BE2C (cell line): ENCODE measurements around the gene FAM72A.
"Not testable (repeated sequence)": the region's sequence is repeated elsewhere in the genome, so short reads cannot be mapped to it uniquely, and the experiment has no call there.

Experiments
- DNase-seq: peaks from one replicate; pipeline ENCODE4 v3.0.0-alpha.2; 2020
- H3K27me3 ChIP-seq: fragments of 250-450 bp; sonication (Bioruptor Pico); 2 replicates; pipeline ENCODE4 v1.5.1; 2020; ENCODE audit warnings: mild to moderate bottlenecking
- H3K36me3 ChIP-seq: fragments of 250-450 bp; sonication (Bioruptor Pico); 2 replicates; pipeline ENCODE4 v1.5.1; 2020; ENCODE audit warnings: mild to moderate bottlenecking
- H3K4me1 ChIP-seq: fragments of 250-450 bp; sonication (Bioruptor Pico); 2 replicates; pipeline ENCODE4 v1.5.1; 2020
- H3K4me3 ChIP-seq: 2 replicates; pipeline ENCODE4 v1.5.1; 2011; ENCODE audit warnings: low read depth, low read length
- H3K9me3 ChIP-seq: fragments of 250-450 bp; sonication (Bioruptor Pico); 2 replicates; pipeline ENCODE4 v1.5.1; 2020

The FAM72A gene

GRCh38 chr1:206220332-206221000 is 17.8 kb upstream of the FAM72A start:
- not testable (repeated sequence) for H3K36me3 ChIP-seq, H3K27me3 ChIP-seq, H3K4me3 ChIP-seq, H3K9me3 ChIP-seq, H3K4me1 ChIP-seq, DNase-seq

GRCh38 chr1:206219514-206220331 is 17.1 kb upstream of the FAM72A start:
- not testable (repeated sequence) for H3K27me3 ChIP-seq, H3K9me3 ChIP-seq, DNase-seq, H3K36me3 ChIP-seq, H3K4me1 ChIP-seq, H3K4me3 ChIP-seq

DNA sequence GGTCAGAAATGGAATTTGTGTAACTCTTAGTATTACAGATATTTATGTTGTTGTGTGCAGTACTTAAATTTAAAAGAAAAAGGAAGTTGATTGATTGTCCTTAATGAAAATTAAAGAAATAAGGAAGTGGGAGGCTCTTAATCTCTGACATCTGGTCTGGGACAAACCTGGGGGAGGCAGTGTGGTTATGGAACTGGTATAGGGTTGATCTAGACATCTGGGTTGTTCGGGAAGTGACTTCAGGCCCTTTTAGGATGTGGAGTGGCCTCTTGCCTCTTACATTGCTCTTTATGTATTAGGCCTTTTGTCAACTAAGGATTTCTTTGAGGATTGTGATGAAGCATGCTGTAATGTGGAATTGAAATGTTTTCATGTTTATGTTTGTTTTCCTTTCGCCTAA is 16.1 kb upstream of the FAM72A start:
- DNase-seq, H3K9me3 ChIP-seq, H3K4me3 ChIP-seq, H3K36me3 ChIP-seq, H3K27me3 ChIP-seq, H3K4me1 ChIP-seq: not testable (repeated sequence)

DNA sequence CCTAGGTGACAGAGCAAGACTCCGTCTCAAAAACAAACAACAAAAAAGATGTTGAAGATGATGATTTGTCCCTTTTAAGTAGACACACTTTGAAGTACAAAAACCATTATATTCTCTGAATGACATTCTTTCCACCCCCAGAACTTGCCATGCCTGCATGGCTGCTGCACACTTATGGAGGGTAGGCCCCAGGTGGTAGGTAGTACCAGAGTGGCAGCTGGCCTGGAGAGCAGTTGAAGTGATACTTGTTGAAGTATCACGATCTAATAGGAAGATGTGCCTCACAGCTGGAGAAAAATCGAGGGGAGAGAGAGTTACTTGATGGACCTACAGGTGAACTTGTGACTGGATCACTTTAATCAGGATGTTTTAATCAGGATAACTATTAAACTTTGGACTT is 15.6 kb upstream of the FAM72A start:
- H3K4me3 ChIP-seq, DNase-seq, H3K36me3 ChIP-seq, H3K27me3 ChIP-seq, H3K9me3 ChIP-seq, H3K4me1 ChIP-seq: not testable (repeated sequence)

DNA sequence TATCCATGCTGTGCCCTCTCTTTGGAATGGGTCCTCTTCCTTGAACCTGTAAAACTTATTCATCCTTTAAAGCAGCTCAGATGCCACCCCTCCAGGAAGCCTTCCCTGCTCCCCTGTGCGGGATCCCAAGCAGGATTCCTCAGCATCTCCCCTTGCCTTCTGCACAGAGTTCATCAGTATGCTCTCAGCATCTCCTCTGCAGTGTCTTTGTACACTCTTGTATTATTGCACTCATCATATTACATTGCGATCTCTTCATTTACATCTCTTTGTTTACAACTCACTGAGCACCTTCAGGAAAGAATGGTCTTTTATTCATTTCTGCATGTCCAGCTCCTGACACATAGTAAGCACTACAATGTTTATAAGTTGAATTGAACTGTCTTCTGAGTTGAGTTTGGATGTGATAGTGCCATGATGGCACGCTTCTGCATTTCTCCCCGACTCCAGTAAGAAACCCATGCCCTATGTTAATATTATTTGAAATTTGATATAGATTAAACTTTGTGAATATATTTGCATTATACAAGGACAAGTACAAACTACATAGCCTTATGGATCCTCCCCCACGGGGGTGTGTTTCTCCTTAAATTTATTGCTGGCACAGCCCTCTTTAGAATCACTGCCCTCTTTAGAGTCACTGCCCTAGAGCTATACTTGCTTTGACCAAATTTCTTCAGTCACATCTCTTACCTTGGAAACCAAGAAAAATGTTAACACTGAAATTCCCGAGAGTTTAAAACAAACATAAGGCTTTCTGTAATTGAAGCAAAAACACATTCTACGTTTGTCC is 13.2 kb upstream of the FAM72A start:
- H3K27me3 ChIP-seq, result not testable (repeated sequence)

GRCh38 chr1:206210802-206211201 is 8.2 kb upstream of the FAM72A start:
- not testable (repeated sequence) for H3K27me3 ChIP-seq, DNase-seq

More for the DNA sequence above, 13.2 kb upstream of the FAM72A start:
- not testable (repeated sequence) for H3K36me3 ChIP-seq, H3K4me3 ChIP-seq, H3K4me1 ChIP-seq, H3K9me3 ChIP-seq, DNase-seq

GRCh38 chr1:206205569-206205968 is 2.9 kb upstream of the FAM72A start:
- not testable (repeated sequence) for H3K4me3 ChIP-seq, H3K36me3 ChIP-seq, H3K4me1 ChIP-seq, H3K9me3 ChIP-seq, H3K27me3 ChIP-seq
- peak; percentile 48 for DNase-seq

More at GRCh38 chr1:206210802-206211201, 8.2 kb upstream of the FAM72A start:
- not testable (repeated sequence) for H3K4me1 ChIP-seq, H3K4me3 ChIP-seq, H3K9me3 ChIP-seq, H3K36me3 ChIP-seq

- H3K4me1 ChIP-seq, H3K36me3 ChIP-seq, DNase-seq, H3K9me3 ChIP-seq, H3K27me3 ChIP-seq: not testable (repeated sequence)
- peak overlapping the region; percentile 52 for H3K4me3 ChIP-seq
Measured at GRCh38 chr1:206204871-206205270, 2.2 kb upstream of the FAM72A start.

DNA sequence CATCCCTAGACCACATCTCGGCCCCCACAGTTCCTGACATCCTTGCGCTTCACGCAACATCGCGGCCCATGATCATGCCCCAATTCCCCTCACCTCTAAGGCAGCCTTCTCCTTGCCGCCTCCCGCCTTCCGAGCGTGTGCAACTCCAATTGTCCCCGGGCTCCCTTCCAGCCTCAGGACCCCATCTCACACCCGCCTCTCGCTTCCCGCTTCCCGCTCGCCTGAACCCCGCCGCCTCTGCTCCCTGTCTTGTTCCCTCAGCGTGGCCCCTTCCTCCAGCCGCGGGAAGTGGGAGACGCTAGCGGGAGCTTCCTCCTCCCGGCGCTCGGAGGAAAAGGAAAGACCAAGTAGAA is 1.5 kb upstream of the FAM72A start:
- not testable (repeated sequence) for H3K27me3 ChIP-seq, H3K9me3 ChIP-seq, DNase-seq, H3K4me1 ChIP-seq, H3K36me3 ChIP-seq
- peak overlapping the region; percentile 36 for H3K4me3 ChIP-seq

- peak; percentile 63 for DNase-seq
- H3K4me1 ChIP-seq, H3K27me3 ChIP-seq, H3K9me3 ChIP-seq, H3K36me3 ChIP-seq: not testable (repeated sequence)
- H3K4me3 ChIP-seq, result peak within 1 kb of the TSS; percentile 50
Measured at GRCh38 chr1:206203364-206204158, 922 bp upstream of the FAM72A start, which contains the start of gene SRGAP2. SRGAP2 (plus strand) TSS chr1:206203541; CDS start chr1:206205971, 2,430 bp downstream.

DNA sequence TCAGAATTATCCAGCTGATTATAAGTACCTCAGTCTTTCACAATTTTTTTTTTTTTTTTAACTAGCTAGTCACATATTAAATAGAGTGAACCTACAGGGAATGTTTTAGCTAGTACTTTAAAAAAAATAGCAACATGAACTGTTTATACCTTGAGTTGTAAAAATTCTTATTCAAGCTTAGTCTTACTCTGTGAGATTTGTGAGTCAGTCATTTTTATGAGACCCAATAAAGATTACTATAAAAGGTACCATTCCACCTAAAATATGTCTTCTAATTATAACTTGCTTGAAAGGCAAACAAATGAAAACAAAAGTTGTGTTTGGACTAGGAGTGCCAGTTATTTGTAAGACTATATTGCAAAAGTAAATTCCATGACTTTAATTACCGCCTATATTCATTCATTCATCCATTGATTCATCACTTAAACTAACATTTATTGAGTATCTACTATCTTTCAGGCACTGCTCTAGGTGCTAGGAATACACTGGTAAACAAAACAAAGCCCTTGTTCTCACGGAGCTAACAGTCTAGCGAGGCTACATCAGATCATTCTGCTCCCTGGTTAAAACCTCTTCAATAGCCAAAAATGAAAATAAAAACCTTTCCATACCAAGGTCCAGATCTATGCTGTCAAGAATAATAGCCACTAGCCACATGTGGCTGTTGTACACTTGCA is 5.8 kb downstream of the FAM72A start:
- H3K9me3 ChIP-seq, H3K4me1 ChIP-seq, H3K27me3 ChIP-seq, DNase-seq, H3K36me3 ChIP-seq, H3K4me3 ChIP-seq: not testable (repeated sequence)

- not testable (repeated sequence) for H3K4me3 ChIP-seq, H3K9me3 ChIP-seq, H3K27me3 ChIP-seq, H3K36me3 ChIP-seq, H3K4me1 ChIP-seq, DNase-seq
Measured at GRCh38 chr1:206195182-206195581, 7.5 kb downstream of the FAM72A start.

- H3K4me3 ChIP-seq, H3K36me3 ChIP-seq, H3K4me1 ChIP-seq, H3K9me3 ChIP-seq, H3K27me3 ChIP-seq, DNase-seq: not testable (repeated sequence)
Measured at GRCh38 chr1:206186826-206187225, 15.8 kb downstream of the FAM72A start.

DNA sequence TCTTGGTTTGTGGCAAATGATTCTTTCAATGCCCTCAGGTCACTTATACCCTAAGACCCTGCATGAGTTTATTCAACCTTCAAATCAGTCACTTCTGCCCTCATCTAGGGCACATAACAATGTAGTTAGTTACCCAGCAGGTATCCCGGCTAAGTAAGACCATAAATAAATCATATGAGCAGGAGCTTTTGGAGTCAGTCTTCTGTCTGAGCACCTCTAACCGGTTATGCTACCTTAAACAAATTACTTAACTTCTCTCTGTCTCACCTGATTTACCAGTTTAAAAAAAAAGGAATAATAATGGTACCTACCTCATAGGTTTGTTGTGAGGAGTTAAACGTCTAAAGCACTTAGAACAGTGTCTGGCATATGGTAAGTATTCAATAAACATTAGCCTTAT is 16.9 kb downstream of the FAM72A start:
- not testable (repeated sequence) for H3K36me3 ChIP-seq, H3K9me3 ChIP-seq, H3K4me1 ChIP-seq, DNase-seq, H3K27me3 ChIP-seq, H3K4me3 ChIP-seq

GRCh38 chr1:206183788-206184187 is 18.9 kb downstream of the FAM72A start:
- H3K4me1 ChIP-seq, H3K36me3 ChIP-seq, DNase-seq, H3K27me3 ChIP-seq, H3K4me3 ChIP-seq, H3K9me3 ChIP-seq: not testable (repeated sequence)
